ENCODE data around the gene CELA3A.

Gene CELA3A

GRCh38 chr1:22041505-22041904, 40.0 kb downstream of the CELA3A start:
- ChIA-PET POLR2A (interaction anchor here (1.2 kb wide), 1 partner anchor 10 kb away, joined by 5 read pairs; no protein-coding TSS in a partner anchor), CTCF (no interaction called here)
- DNase-seq (ENCODE audit: extremely low spot score): no peak
- no peak for TF ChIP-seq SUZ12 (IDR thresholded peaks at IDR 0.05)
- TF ChIP-seq ZNF384 (IDR thresholded peaks at IDR 0.05): no peak
- TF ChIP-seq L3MBTL2 (conservative IDR thresholded peaks at IDR 0.05): no peak
- no peak for TF ChIP-seq HDGF (IDR thresholded peaks at IDR 0.05; ENCODE audit: borderline replicate concordance)
- no peak for TF ChIP-seq BHLHE40 (IDR thresholded peaks at IDR 0.05; ENCODE audit: borderline replicate concordance)
- TF ChIP-seq ELF4 (IDR thresholded peaks at IDR 0.05): no peak
- TF ChIP-seq CTBP1 (IDR thresholded peaks at IDR 0.05; ENCODE audit: borderline replicate concordance): no peak
- TF ChIP-seq FOXM1 (IDR thresholded peaks at IDR 0.05; ENCODE audit: borderline replicate concordance): no peak
- no peak for TF ChIP-seq FOXA1 (IDR thresholded peaks at IDR 0.05)
- TF ChIP-seq NFRKB (IDR thresholded peaks at IDR 0.05): no peak
- TF ChIP-seq LEF1 (IDR thresholded peaks at IDR 0.05; ENCODE audit: borderline replicate concordance): no peak
- TF ChIP-seq FOXK2 (IDR thresholded peaks at IDR 0.05): no peak
- TF ChIP-seq ARNT (IDR thresholded peaks at IDR 0.05): no peak

GRCh38 chr1:22043198-22043769, 41.8 kb downstream of the CELA3A start:
- TF ChIP-seq BHLHE40 (IDR thresholded peaks at IDR 0.05; ENCODE audit: borderline replicate concordance): no peak
- TF ChIP-seq FOXA1 (IDR thresholded peaks at IDR 0.05): no peak
- TF ChIP-seq, protein P1, sequence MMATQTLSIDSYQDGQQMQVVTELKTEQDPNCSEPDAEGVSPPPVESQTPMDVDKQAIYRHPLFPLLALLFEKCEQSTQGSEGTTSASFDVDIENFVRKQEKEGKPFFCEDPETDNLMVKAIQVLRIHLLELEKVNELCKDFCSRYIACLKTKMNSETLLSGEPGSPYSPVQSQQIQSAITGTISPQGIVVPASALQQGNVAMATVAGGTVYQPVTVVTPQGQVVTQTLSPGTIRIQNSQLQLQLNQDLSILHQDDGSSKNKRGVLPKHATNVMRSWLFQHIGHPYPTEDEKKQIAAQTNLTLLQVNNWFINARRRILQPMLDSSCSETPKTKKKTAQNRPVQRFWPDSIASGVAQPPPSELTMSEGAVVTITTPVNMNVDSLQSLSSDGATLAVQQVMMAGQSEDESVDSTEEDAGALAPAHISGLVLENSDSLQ (IDR thresholded peaks at IDR 0.05): no peak
- TF ChIP-seq FOXM1 (IDR thresholded peaks at IDR 0.05; ENCODE audit: borderline replicate concordance): no peak
- TF ChIP-seq TARDBP (IDR thresholded peaks at IDR 0.05): no peak
- TF ChIP-seq SUZ12 (IDR thresholded peaks at IDR 0.05): no peak
- TF ChIP-seq CTBP1 (IDR thresholded peaks at IDR 0.05; ENCODE audit: borderline replicate concordance): no peak
- TF ChIP-seq ELF4 (IDR thresholded peaks at IDR 0.05): no peak
- no peak for TF ChIP-seq ARNT (IDR thresholded peaks at IDR 0.05)
- TF ChIP-seq L3MBTL2 (conservative IDR thresholded peaks at IDR 0.05): no peak
- no peak for TF ChIP-seq HDGF (IDR thresholded peaks at IDR 0.05; ENCODE audit: borderline replicate concordance)
- no peak for TF ChIP-seq ZNF384 (IDR thresholded peaks at IDR 0.05)
- TF ChIP-seq LEF1 (IDR thresholded peaks at IDR 0.05; ENCODE audit: borderline replicate concordance): no peak
- DNase-seq (ENCODE audit: extremely low spot score): no peak
- POLR2A ChIA-PET: interaction anchor here (1.1 kb wide), 1 partner anchor 18 kb away, joined by 3 read pairs; no protein-coding TSS in a partner anchor
- CTCF ChIA-PET: no interaction called here

- POLR2A ChIA-PET: interaction anchor here (1.1 kb wide), 1 partner anchor 20 kb away, joined by 3 read pairs; no protein-coding TSS in a partner anchor
- DNase-seq (ENCODE audit: extremely low spot score): no peak
- CTCF ChIA-PET: no interaction called here
Observed at GRCh38 chr1:22044690-22045420, 43.4 kb downstream of the CELA3A start.

GRCh38 chr1:22045604-22046228, 44.3 kb downstream of the CELA3A start:
- POLR2A ChIA-PET: no interaction called here
- TF ChIP-seq NFRKB (IDR thresholded peaks at IDR 0.05) (no peak), L3MBTL2 (conservative IDR thresholded peaks at IDR 0.05) (no peak), ARNT (IDR thresholded peaks at IDR 0.05) (no peak), BHLHE40 (IDR thresholded peaks at IDR 0.05; ENCODE audit: borderline replicate concordance) (no peak), SUZ12 (IDR thresholded peaks at IDR 0.05) (no peak), HDGF (IDR thresholded peaks at IDR 0.05; ENCODE audit: borderline replicate concordance) (no peak)
- no peak for DNase-seq (ENCODE audit: extremely low spot score)
- CTCF ChIA-PET: no interaction called here

More at GRCh38 chr1:22044690-22045420, 43.4 kb downstream of the CELA3A start:
- TF ChIP-seq BHLHE40 (IDR thresholded peaks at IDR 0.05; ENCODE audit: borderline replicate concordance): no peak
- no peak for TF ChIP-seq L3MBTL2 (conservative IDR thresholded peaks at IDR 0.05)
- TF ChIP-seq TARDBP (IDR thresholded peaks at IDR 0.05): no peak
- no peak for TF ChIP-seq ARNT (IDR thresholded peaks at IDR 0.05)
- no peak for TF ChIP-seq CTBP1 (IDR thresholded peaks at IDR 0.05; ENCODE audit: borderline replicate concordance)
- TF ChIP-seq NFRKB (IDR thresholded peaks at IDR 0.05): no peak
- no peak for TF ChIP-seq LEF1 (IDR thresholded peaks at IDR 0.05; ENCODE audit: borderline replicate concordance)
- no peak for TF ChIP-seq FOXM1 (IDR thresholded peaks at IDR 0.05; ENCODE audit: borderline replicate concordance)
- no peak for TF ChIP-seq SP1 (IDR thresholded peaks at IDR 0.05)
- TF ChIP-seq FOXA1 (IDR thresholded peaks at IDR 0.05): no peak

DNA sequence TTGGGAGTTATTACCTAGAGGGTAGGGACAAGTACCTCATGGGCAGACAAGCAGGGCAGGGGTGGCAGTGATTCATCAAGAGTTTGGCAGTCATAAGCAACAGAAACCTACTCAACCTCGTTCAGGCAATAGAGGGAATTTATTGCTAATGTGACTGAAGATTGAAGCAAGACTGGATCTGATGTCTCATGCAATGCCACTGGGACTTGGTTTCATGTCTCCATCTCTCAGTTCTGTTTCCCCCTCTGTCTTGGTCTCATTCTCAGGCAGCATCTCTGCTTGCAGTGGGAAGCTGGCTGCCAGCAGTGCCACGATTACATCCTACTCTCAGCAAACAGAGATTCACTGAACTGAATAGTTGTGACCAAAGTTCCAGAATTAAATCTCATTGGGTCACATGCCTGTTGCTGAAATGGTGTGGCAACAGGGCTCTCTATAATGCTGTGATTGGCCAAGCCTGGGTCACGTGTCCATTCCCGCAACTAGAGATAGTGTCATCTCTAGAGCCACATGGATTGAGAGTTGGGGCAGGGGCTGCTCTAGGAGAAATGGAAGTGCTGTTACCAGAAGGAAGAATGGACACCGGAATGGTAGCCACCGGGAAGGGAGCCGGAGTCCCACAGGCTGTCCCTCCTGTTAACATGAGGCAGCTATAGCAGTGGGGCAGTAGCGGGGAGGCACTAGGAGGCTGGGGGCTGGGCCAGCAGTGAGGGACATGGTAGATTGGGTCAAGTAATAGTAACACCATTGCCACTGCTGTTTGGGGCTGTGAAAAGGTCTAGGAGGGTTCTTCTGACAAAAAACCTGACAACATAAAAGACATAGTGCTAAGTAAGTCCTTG, 47.1 kb downstream of the CELA3A start:
- CTCF ChIA-PET: no interaction called here
- no peak for DNase-seq (ENCODE audit: extremely low spot score)
- POLR2A ChIA-PET: interaction anchor here (2.0 kb wide), 1 partner anchor 23 kb away, joined by 10 read pairs; no protein-coding TSS in a partner anchor
- TF ChIP-seq FOXM1 (IDR thresholded peaks at IDR 0.05; ENCODE audit: borderline replicate concordance) (no peak), ELF4 (IDR thresholded peaks at IDR 0.05) (no peak), TARDBP (IDR thresholded peaks at IDR 0.05) (no peak), BHLHE40 (IDR thresholded peaks at IDR 0.05; ENCODE audit: borderline replicate concordance) (no peak), L3MBTL2 (conservative IDR thresholded peaks at IDR 0.05) (no peak), LEF1 (IDR thresholded peaks at IDR 0.05; ENCODE audit: borderline replicate concordance) (no peak), NFRKB (IDR thresholded peaks at IDR 0.05) (no peak), CTBP1 (IDR thresholded peaks at IDR 0.05; ENCODE audit: borderline replicate concordance) (no peak), SP1 (IDR thresholded peaks at IDR 0.05) (no peak), FOXK2 (IDR thresholded peaks at IDR 0.05) (no peak), ARNT (IDR thresholded peaks at IDR 0.05) (no peak), SUZ12 (IDR thresholded peaks at IDR 0.05) (no peak)
- TF ChIP-seq, protein P1 (IDR thresholded peaks at IDR 0.05): no peak
